Cardiac muscle cell (in vitro differentiated cells and primary cell): ENCODE measurements around the gene UAP1. TPM values are rescaled to one million over a fixed set of nuclear protein-coding genes. Genes with fewer than 3 reads are reported as not detected.
A peak's percentile ranks its signal among the peaks of the same experiment; 100 is the strongest.
"Not testable (repeated sequence)": the region's sequence is repeated elsewhere in the genome, so short reads cannot be mapped to it uniquely, and the experiment has no call there.

Source experiments
- DNase-seq, 2 donors: peaks; one replicate each; pipeline versions ENCODE4 v3.0.0 to v3.0.0-alpha.2; 2010 to 2017; ENCODE audit warnings: low read depth in 1 of 2, low spot score in 1 of 2
- H3K27ac ChIP-seq: fragments of 200-600 bp; sonication (generic); 2 replicates; pipeline ENCODE4 v1.5.1; 2016
- H3K27me3 ChIP-seq: fragments of 200-600 bp; sonication (generic); 2 replicates; pipeline ENCODE4 v1.6.0; 2016; ENCODE audit warnings: control low read depth
- H3K36me3 ChIP-seq: fragments of 200-600 bp; sonication (generic); 2 replicates; pipeline ENCODE4 v1.5.1; 2016; ENCODE audit warnings: control low read depth
- H3K4me1 ChIP-seq: fragments of 200-600 bp; sonication (generic); 2 replicates; pipeline ENCODE4 v1.8.1; 2017; ENCODE audit warnings: low read depth, mild to moderate bottlenecking, mixed run types
- H3K4me3 ChIP-seq: fragments of 200-600 bp; sonication (generic); 2 replicates; pipeline ENCODE4 v1.5.1; 2016; ENCODE audit warnings: mild to moderate bottlenecking
- H3K9me3 ChIP-seq: fragments of 200-600 bp; sonication (generic); 2 replicates; pipeline ENCODE4 v1.5.1; 2017; ENCODE audit warnings: low read depth, mild to moderate bottlenecking, control low read depth
- CTCF ChIP-seq: IDR thresholded peaks from 2 replicates; pipeline ENCODE4 v1.5.1; 2012; ENCODE audit warnings: low read depth, mild to moderate bottlenecking, low read length
- polyA plus RNA-seq: library from polyadenylated mRNA; unstranded; fragments of >200 nt; fragmentation: Nextera tagmentation; extraction: Ambion mirVana; gene quantifications from 2 replicates; pipeline ENCODE4 v1.2.1, GENCODE V29; 2016
- total RNA-seq: library from RNA; depleted of rRNA; stranded (reverse); fragments of >200 nt; gene quantifications from 2 replicates; pipeline ENCODE4 v1.2.3, GENCODE V29; 2016

Gene UAP1
- total and polyA plus RNA-seq, 2 experiments from 2014 or later: 24.0 to 25.7 TPM

- H3K4me1 ChIP-seq: peaks cover 10% of the 10 kb centered on the region
- no peak overlapping the region for H3K27ac ChIP-seq
- peak; percentile 12 for TF ChIP-seq CTCF
- DNase-seq: peak in 1 of 2 donors; percentile 31
- H3K27me3 ChIP-seq: no peaks in the 10 kb centered on the region
- H3K36me3 ChIP-seq: peaks cover 6% of the 10 kb centered on the region
- H3K9me3 ChIP-seq: no peaks in the 10 kb centered on the region
- H3K4me3 ChIP-seq: no peak overlapping the region
Measured at GRCh38 chr1:162564762-162565218, 3.3 kb downstream of the UAP1 start.

GRCh38 chr1:162565460-162565859 lies 3.9 kb downstream of the UAP1 start:
- no peak overlapping the region for H3K4me3 ChIP-seq
- no peak for DNase-seq
- no peak for TF ChIP-seq CTCF
- H3K36me3 ChIP-seq: peaks cover 6% of the 10 kb centered on the region
- H3K9me3 ChIP-seq: no peaks in the 10 kb centered on the region
- H3K27ac ChIP-seq: no peak overlapping the region
- peaks cover 11% of the 10 kb centered on the region for H3K4me1 ChIP-seq
- H3K27me3 ChIP-seq: no peaks in the 10 kb centered on the region

GRCh38 chr1:162566870-162567269 lies 5.3 kb downstream of the UAP1 start:
- Histone ChIP-seq H3K27ac (no peak overlapping the region), H3K9me3 (no peaks in the 10 kb centered on the region), H3K27me3 (no peaks in the 10 kb centered on the region), H3K36me3 (peaks cover 6% of the 10 kb centered on the region), H3K4me1 (peaks cover 13% of the 10 kb centered on the region), H3K4me3 (no peak overlapping the region)
- DNase-seq: no peak
- TF ChIP-seq CTCF: no peak

- H3K4me1 ChIP-seq: peaks cover 8% of the 10 kb centered on the region
- H3K4me3 ChIP-seq: no peak overlapping the region
- TF ChIP-seq CTCF: no peak
- H3K27ac ChIP-seq: no peak overlapping the region
- DNase-seq: no peak
- peaks cover 6% of the 10 kb centered on the region for H3K36me3 ChIP-seq
- H3K27me3 ChIP-seq: no peaks in the 10 kb centered on the region
- no peaks in the 10 kb centered on the region for H3K9me3 ChIP-seq
Measured at GRCh38 chr1:162568802-162569201, 7.3 kb downstream of the UAP1 start.

- DNase-seq: no peak
- peaks cover 6% of the 10 kb centered on the region for H3K36me3 ChIP-seq
- no peak overlapping the region for H3K4me3 ChIP-seq
- H3K4me1 ChIP-seq: peaks cover 8% of the 10 kb centered on the region
- H3K27me3 ChIP-seq: no peaks in the 10 kb centered on the region
- H3K27ac ChIP-seq: peak overlapping the region; percentile 47
- H3K9me3 ChIP-seq: no peaks in the 10 kb centered on the region
- no peak for TF ChIP-seq CTCF
Measured at GRCh38 chr1:162570718-162571117, 9.2 kb downstream of the UAP1 start.

GRCh38 chr1:162571121-162571520 lies 9.6 kb downstream of the UAP1 start:
- not testable (repeated sequence) for H3K36me3 ChIP-seq, H3K4me3 ChIP-seq, H3K4me1 ChIP-seq, H3K9me3 ChIP-seq, H3K27me3 ChIP-seq, DNase-seq, H3K27ac ChIP-seq
